Colonic mucosa (tissue), 4 donors: ENCODE results near the gene ABHD4. TPM values are rescaled to one million over a fixed set of nuclear protein-coding genes. Genes with fewer than 3 reads are reported as not detected.

Experiments
- DNase-seq: peaks from one replicate; pipeline ENCODE4 v3.0.0-alpha.2; 2020
- H3K27ac ChIP-seq: fragments of 200-600 bp; one replicate; pipeline ENCODE4 v1.8.0; 2021
- H3K27me3 ChIP-seq: fragments of 200-600 bp; one replicate; pipeline ENCODE4 v1.8.0; 2021
- H3K36me3 ChIP-seq: fragments of 200-600 bp; one replicate; pipeline ENCODE4 v1.8.0; 2021
- H3K4me1 ChIP-seq: fragments of 200-600 bp; one replicate; pipeline ENCODE4 v1.8.0; 2021; ENCODE audit warnings: mild to moderate bottlenecking
- H3K4me3 ChIP-seq: fragments of 200-600 bp; one replicate; pipeline ENCODE4 v1.8.0; 2021
- H3K9ac ChIP-seq, 2 donors: one replicate each; pipeline ENCODE4 v1.7.0; 2013; ENCODE audit warnings: control low read depth in 2 of 2, low read depth in 2 of 2, low read length in 2 of 2
- H3K9me3 ChIP-seq: fragments of 200-600 bp; one replicate; pipeline ENCODE4 v1.8.0; 2021
- intact Hi-C: fragments of 100-400 bp; cut with DNase I; formaldehyde crosslinking; loops from one replicate; pipeline ENCODE4 v1.14.1; 2022
- total RNA-seq, 2 donors: library from RNA; stranded (reverse); fragmentation: NEBNext Ultra II Directional in 1 of 2; extraction: Animal tissue kit (Norgen Biotek cat#: 25700) in 1 of 2; gene quantifications; one replicate each; pipeline ENCODE4 v1.2.1, GENCODE V29; 2021
- TF ChIP-seq, protein P1 (sequence below): fragments of 200-600 bp; IDR thresholded peaks from one replicate; pipeline ENCODE4 v1.8.0; 2022; ENCODE audit warnings: antibody characterized with exemption, mild to moderate bottlenecking
- donor health status: healthy.
- donor health status: DM: no; HTN: no; CAD: no.
- donor health status: DM: no; HTN: no; CAD: no.

Gene ABHD4
- total RNA-seq, 2 donors from 2014 or later = 14.5 to 32.4 TPM

DNA sequence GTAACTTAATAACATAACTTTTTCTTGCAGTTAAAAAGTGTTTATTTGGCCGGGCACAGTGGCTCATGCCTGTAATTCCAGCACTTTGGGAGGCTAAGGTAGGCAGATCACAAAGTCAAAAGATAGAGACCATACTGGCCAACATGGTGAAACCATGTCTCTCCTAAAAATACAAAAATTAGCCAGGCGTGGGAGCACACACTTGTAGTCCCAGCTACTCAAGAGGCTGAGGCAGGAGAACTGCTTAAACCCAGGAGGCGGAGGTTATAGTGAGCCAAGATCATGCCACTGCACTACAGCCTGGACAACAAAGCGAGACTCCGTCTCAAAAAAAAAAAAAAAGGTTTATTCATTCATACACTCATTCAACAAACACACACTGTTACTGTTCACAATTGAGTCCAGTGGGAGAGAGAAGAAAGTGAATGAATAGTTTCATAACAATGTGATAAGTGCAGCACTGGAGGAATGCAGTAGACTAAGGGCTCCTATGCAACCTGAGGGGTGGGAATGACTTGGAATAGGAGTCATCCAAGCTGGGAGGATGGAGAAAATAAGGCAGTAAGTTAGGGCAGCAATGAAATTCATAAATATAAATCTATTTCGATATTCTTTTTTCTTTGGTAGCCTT is 28.9 kb upstream of the ABHD4 start:
- H3K36me3 ChIP-seq = no peaks in the 10 kb centered on the region
- peak overlapping the region; percentile 19 for H3K27ac ChIP-seq
- H3K9ac ChIP-seq = no peak overlapping the region
- TF ChIP-seq, protein P1, sequence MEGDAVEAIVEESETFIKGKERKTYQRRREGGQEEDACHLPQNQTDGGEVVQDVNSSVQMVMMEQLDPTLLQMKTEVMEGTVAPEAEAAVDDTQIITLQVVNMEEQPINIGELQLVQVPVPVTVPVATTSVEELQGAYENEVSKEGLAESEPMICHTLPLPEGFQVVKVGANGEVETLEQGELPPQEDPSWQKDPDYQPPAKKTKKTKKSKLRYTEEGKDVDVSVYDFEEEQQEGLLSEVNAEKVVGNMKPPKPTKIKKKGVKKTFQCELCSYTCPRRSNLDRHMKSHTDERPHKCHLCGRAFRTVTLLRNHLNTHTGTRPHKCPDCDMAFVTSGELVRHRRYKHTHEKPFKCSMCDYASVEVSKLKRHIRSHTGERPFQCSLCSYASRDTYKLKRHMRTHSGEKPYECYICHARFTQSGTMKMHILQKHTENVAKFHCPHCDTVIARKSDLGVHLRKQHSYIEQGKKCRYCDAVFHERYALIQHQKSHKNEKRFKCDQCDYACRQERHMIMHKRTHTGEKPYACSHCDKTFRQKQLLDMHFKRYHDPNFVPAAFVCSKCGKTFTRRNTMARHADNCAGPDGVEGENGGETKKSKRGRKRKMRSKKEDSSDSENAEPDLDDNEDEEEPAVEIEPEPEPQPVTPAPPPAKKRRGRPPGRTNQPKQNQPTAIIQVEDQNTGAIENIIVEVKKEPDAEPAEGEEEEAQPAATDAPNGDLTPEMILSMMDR = no peak
- no peaks in the 10 kb centered on the region for H3K9me3 ChIP-seq
- no peak for DNase-seq
- H3K4me3 ChIP-seq = no peak overlapping the region
- intact Hi-C loops = no loop called here
- H3K4me1 ChIP-seq = no peaks in the 10 kb centered on the region
- H3K27me3 ChIP-seq = no peaks in the 10 kb centered on the region

DNA sequence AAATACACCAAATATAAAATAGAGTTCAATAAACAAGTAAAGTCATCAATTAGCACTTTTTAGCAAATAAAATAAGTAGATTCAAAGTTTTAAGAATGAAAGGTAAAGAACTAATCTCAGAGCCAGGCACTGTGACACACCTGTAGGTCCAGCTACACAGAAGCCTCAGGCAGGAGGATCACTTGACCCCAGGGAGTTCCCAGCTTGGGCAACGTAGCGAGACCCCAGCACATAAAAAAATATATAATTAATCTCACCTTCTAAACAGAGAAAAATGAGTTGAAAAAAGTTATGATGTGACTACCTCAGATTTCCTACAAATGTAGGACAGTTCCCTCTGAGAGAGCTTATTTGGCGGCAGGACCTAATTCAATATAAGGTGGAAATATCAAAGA is 28.4 kb upstream of the ABHD4 start:
- Histone ChIP-seq H3K9ac (no peak overlapping the region), H3K36me3 (no peaks in the 10 kb centered on the region), H3K27ac (peak overlapping the region; percentile 19), H3K4me1 (no peaks in the 10 kb centered on the region), H3K27me3 (no peaks in the 10 kb centered on the region), H3K9me3 (no peaks in the 10 kb centered on the region), H3K4me3 (no peak overlapping the region)
- no peak for DNase-seq
- intact Hi-C loops = loop anchor here (5.0 to 10.0 kb wide), 3 partner anchors 83 to 248 kb away; partner anchors contain the start of gene SLC7A7
- TF ChIP-seq, protein P1 = no peak

DNA sequence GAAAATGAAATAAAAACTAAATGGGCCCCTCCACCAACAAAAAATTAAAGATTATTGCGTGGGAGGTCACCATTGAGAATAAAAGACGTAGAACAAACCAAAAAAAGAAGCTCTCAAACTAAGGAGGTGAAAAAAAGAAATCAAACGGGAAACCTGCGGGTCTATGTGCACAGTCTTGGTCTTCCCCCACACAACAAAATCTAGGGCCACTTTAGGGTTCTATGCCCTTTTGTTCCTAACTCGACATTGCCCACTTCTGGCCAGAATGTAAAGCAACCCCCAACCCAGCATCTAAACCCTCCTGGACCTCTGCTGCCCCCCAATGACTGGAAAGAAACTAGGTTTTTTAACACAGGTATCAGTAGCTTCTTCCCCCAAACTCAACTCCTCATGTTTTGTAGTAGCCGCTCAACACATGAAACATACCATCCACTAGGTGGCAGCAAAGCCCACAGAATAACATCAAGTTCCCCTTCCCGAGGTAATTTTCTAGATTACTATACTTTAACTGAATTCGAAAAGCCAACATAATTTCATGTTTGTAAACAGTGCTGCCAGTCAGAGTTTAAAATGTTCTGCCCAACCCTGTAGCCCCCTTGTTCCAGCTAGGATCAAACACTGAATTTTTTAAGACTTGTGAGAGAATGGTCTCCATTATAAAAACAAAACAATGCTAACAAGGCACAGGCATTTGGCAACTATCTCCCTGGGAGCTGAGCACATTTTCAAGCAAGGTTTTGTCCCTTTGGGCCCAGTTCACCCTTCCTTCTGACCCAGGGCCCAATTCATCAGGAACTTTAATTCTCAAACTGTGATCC is 27.8 kb upstream of the ABHD4 start:
- DNase-seq = peak; percentile 86
- no peaks in the 10 kb centered on the region for H3K27me3 ChIP-seq
- no peaks in the 10 kb centered on the region for H3K9me3 ChIP-seq
- peak overlapping the region; percentile 8 for H3K27ac ChIP-seq
- peak overlapping the region in 1 of 2 donors; percentile 20 for H3K9ac ChIP-seq
- TF ChIP-seq, protein P1 = peak; percentile 82
- H3K36me3 ChIP-seq = no peaks in the 10 kb centered on the region
- no peaks in the 10 kb centered on the region for H3K4me1 ChIP-seq
- intact Hi-C loops = loop anchor here (5.0 to 10.0 kb wide), 3 partner anchors 82 to 247 kb away; partner anchors contain the start of gene SLC7A7
- no peak overlapping the region for H3K4me3 ChIP-seq

DNA sequence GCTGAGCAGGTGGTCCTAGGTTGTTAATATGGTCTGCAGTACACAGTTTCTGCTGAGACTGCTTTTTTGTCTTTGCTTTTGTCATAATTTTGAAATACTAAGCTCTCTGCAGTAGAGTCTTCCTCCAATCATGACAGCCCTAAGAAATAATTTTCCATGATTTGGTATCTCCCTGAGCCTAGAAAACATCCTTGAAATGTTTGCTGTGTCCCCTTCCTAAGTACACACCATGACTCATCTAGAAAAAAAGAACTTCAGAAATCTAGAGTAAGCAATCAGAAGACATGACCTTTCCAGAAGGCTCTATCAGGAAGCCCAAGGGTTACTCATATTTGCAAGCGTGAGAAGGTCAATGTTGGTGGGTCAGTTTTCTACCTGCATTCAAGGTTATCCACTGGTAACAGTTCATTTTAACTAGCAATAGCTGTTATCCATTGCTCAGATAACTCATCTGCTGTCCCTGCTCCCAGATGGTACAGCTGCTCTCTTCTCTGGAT is 25.5 kb upstream of the ABHD4 start:
- intact Hi-C loops = loop anchor here (5.0 to 10.0 kb wide), 3 partner anchors 80 to 245 kb away; partner anchors contain the start of gene SLC7A7
- no peaks in the 10 kb centered on the region for H3K9me3 ChIP-seq
- no peaks in the 10 kb centered on the region for H3K27me3 ChIP-seq
- no peak for DNase-seq
- no peaks in the 10 kb centered on the region for H3K36me3 ChIP-seq
- TF ChIP-seq, protein P1 = no peak
- H3K4me1 ChIP-seq = no peaks in the 10 kb centered on the region
- no peak overlapping the region for H3K27ac ChIP-seq
- no peak overlapping the region for H3K4me3 ChIP-seq
- H3K9ac ChIP-seq = no peak overlapping the region

DNA sequence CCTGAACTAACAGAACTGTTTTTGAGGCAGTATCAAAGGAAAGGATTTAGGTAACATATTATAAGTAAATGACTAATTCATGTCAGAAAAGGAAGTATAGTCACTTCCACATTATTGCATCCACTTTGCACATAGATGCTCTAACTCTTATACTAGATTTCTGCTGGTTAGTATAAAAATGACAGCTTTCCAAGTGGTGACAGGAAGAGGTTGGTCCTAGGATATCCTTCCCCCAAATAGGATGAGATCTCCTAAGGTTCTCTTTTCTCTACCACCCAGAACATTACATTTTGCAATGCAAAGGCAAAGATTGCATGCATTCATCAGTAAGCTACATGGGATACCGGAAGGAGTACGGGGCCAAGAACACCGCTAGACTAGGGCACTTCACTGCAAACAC is 24.3 kb upstream of the ABHD4 start:
- TF ChIP-seq, protein P1 = no peak
- intact Hi-C loops = loop anchor here (5.0 to 10.0 kb wide), 3 partner anchors 78 to 243 kb away; partner anchors contain the start of gene SLC7A7
- H3K4me3 ChIP-seq = no peak overlapping the region
- H3K9ac ChIP-seq = no peak overlapping the region
- H3K4me1 ChIP-seq = no peaks in the 10 kb centered on the region
- H3K27ac ChIP-seq = no peak overlapping the region
- H3K36me3 ChIP-seq = no peaks in the 10 kb centered on the region
- no peak for DNase-seq
- H3K27me3 ChIP-seq = no peaks in the 10 kb centered on the region
- no peaks in the 10 kb centered on the region for H3K9me3 ChIP-seq
